HG02970 (cell line): ENCODE data around the gene CAMK2G.

ENCODE experiments used
- ATAC-seq: cut with Tn5 transposase; IDR thresholded peaks from one replicate; pipeline ENCODE4 v1.9.1; 2021; ENCODE audit warnings: mild to moderate bottlenecking, moderate library complexity, moderate number of reproducible peaks; ENCODE audit not compliant: unreplicated experiment, low FRiP score

The CAMK2G gene

GRCh38 chr10:73780966-73781365, 93.4 kb downstream of the CAMK2G start:
- no peak for ATAC-seq

GRCh38 chr10:73780301-73780700, 94.1 kb downstream of the CAMK2G start:
- ATAC-seq, result no peak

GRCh38 chr10:73779539-73780197, 94.7 kb downstream of the CAMK2G start:
- no peak for ATAC-seq

GRCh38 chr10:73779018-73779417, 95.3 kb downstream of the CAMK2G start:
- ATAC-seq, result no peak

GRCh38 chr10:73774637-73775036, 99.7 kb downstream of the CAMK2G start:
- ATAC-seq, result no peak

GRCh38 chr10:73773152-73773879, 101.0 kb downstream of the CAMK2G start:
- no peak for ATAC-seq

- peak; percentile 48 for ATAC-seq
Observed at GRCh38 chr10:73772281-73773151, 101.8 kb downstream of the CAMK2G start.

GRCh38 chr10:73771722-73772280, 102.6 kb downstream of the CAMK2G start:
- peak; percentile 45 for ATAC-seq

GRCh38 chr10:73769396-73769795, 105.0 kb downstream of the CAMK2G start:
- no peak for ATAC-seq

- no peak for ATAC-seq
Observed at GRCh38 chr10:73768881-73769280, 105.5 kb downstream of the CAMK2G start.

- no peak for ATAC-seq
Observed at GRCh38 chr10:73765066-73765465, 109.3 kb downstream of the CAMK2G start.

GRCh38 chr10:73763343-73763742, 111.0 kb downstream of the CAMK2G start:
- no peak for ATAC-seq

GRCh38 chr10:73762915-73763314, 111.4 kb downstream of the CAMK2G start:
- ATAC-seq, result no peak
